ENCODE measurements around the gene FBN2. TPM values are rescaled to one million over a fixed set of nuclear protein-coding genes. Genes with fewer than 3 reads are reported as not detected.

FBN2 gene
- total RNA-seq, 3 donors from 2014 or later (not counting 1 experiment from before 2014, with no cell fraction given): 0.31 to 0.70 (median 0.58) TPM

GRCh38 chr5:128399111-128399510 lies 138.9 kb downstream of the FBN2 start:
- Histone ChIP-seq H3K36me3 (ENCODE audit: control insufficient read depth, insufficient read depth, low read length) (no peaks in the 10 kb centered on the region), H3K27ac (ENCODE audit: low read length) (no peak overlapping the region), H3K4me1 (ENCODE audit: control insufficient read depth, insufficient read depth, low read length) (no peaks in the 10 kb centered on the region), H3K27me3 (ENCODE audit: control insufficient read depth, insufficient read depth, low read length) (no peaks in the 10 kb centered on the region), H3K4me3 (ENCODE audit: low read length) (no peak overlapping the region), H3K9me3 (ENCODE audit: control insufficient read depth, insufficient read depth, low read length) (no peaks in the 10 kb centered on the region)
- DNase-seq (no peak), ATAC-seq (no peak)
- intact Hi-C loops (cut with micrococcal nuclease): no loop called here
- H3K9me3 Mint-ChIP-seq: peaks cover 11 to 14% of the 10 kb centered on the region in 2 donors
- TF ChIP-seq CTCF (IDR thresholded peaks at IDR 0.05): no peak
- H3K27ac Mint-ChIP-seq: no peak overlapping the region
- H3K36me3 Mint-ChIP-seq: no peaks in the 10 kb centered on the region
- H3K4me1 Mint-ChIP-seq: no peaks in the 10 kb centered on the region
- 100% methylated on average over 1 of the region's 1 CpG for WGBS (ENCODE audit: insufficient coverage)
- no peak overlapping the region for H3K4me3 Mint-ChIP-seq
- no peaks in the 10 kb centered on the region for H3K27me3 Mint-ChIP-seq (ENCODE audit: low read depth in 2 of 2)

DNA sequence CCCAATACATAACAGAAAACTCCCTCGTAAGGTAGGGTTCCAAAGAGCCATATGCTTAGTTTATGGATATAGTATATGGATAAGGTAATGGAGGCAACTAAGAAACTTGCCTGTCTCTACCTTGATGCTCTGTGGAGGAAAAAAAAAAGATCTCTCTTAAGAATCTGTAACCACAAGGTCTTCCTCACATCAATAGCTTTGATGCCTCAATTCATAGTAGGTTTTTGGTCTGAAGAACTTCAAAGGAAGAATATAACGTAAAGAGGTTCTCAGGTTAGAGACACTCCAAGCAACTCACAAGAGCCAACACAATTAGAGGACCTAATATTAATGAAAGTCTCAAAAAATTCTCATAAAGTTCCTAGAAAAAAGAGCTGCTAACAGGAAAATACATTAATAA lies 140.2 kb downstream of the FBN2 start:
- Histone ChIP-seq H3K27me3 (ENCODE audit: control insufficient read depth, insufficient read depth, low read length) (no peaks in the 10 kb centered on the region), H3K27ac (ENCODE audit: low read length) (no peak overlapping the region), H3K4me3 (ENCODE audit: low read length) (no peak overlapping the region), H3K9me3 (ENCODE audit: control insufficient read depth, insufficient read depth, low read length) (no peaks in the 10 kb centered on the region), H3K36me3 (ENCODE audit: control insufficient read depth, insufficient read depth, low read length) (no peaks in the 10 kb centered on the region), H3K4me1 (ENCODE audit: control insufficient read depth, insufficient read depth, low read length) (no peaks in the 10 kb centered on the region)
- H3K27ac Mint-ChIP-seq: no peak overlapping the region
- intact Hi-C loops (cut with micrococcal nuclease): no loop called here
- no peaks in the 10 kb centered on the region for H3K4me1 Mint-ChIP-seq
- no peak overlapping the region for H3K4me3 Mint-ChIP-seq
- ATAC-seq: no peak
- H3K27me3 Mint-ChIP-seq (ENCODE audit: low read depth in 2 of 2): no peaks in the 10 kb centered on the region
- WGBS (ENCODE audit: insufficient coverage): no CpG with 5 or more reads among the region's 2 CpGs
- no peaks in the 10 kb centered on the region for H3K36me3 Mint-ChIP-seq
- no peak for DNase-seq
- H3K9me3 Mint-ChIP-seq: peaks cover 11 to 14% of the 10 kb centered on the region in 2 donors
- no peak for TF ChIP-seq CTCF (IDR thresholded peaks at IDR 0.05)

DNA sequence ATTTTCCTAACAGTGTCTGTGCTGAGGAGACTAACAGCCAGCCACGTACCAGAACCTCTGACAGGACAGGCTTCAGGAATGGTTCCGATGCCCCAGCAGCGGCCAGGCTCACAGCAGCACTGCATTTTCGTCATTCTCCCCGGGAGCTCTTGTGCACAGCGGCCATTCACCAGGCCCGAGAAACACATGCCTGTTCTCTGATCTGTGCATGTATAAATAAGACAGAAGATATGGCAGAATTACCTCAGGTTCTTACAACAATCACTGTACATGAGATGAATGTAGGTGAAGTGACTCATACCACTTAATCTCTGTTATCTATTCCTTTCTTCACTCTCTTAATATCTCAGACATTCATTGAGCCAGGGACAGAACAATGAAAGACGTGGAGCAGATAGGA lies 143.0 kb downstream of the FBN2 start:
- Histone ChIP-seq H3K27me3 (ENCODE audit: control insufficient read depth, insufficient read depth, low read length) (no peaks in the 10 kb centered on the region), H3K9me3 (ENCODE audit: control insufficient read depth, insufficient read depth, low read length) (no peaks in the 10 kb centered on the region), H3K4me1 (ENCODE audit: control insufficient read depth, insufficient read depth, low read length) (no peaks in the 10 kb centered on the region), H3K4me3 (ENCODE audit: low read length) (no peak overlapping the region), H3K36me3 (ENCODE audit: control insufficient read depth, insufficient read depth, low read length) (no peaks in the 10 kb centered on the region), H3K27ac (ENCODE audit: low read length) (no peak overlapping the region)
- 90% methylated on average over 8 of the region's 8 CpGs for WGBS (ENCODE audit: insufficient coverage)
- intact Hi-C loops (cut with micrococcal nuclease): no loop called here
- Mint-ChIP-seq H3K4me1 (no peaks in the 10 kb centered on the region), H3K9me3 (peaks cover 10 to 14% of the 10 kb centered on the region in 2 donors), H3K27me3 (ENCODE audit: low read depth in 2 of 2) (no peaks in the 10 kb centered on the region), H3K4me3 (no peak overlapping the region), H3K27ac (no peak overlapping the region), H3K36me3 (no peaks in the 10 kb centered on the region)
- no peak for ATAC-seq
- TF ChIP-seq CTCF (IDR thresholded peaks at IDR 0.05): no peak
- no peak for DNase-seq

DNA sequence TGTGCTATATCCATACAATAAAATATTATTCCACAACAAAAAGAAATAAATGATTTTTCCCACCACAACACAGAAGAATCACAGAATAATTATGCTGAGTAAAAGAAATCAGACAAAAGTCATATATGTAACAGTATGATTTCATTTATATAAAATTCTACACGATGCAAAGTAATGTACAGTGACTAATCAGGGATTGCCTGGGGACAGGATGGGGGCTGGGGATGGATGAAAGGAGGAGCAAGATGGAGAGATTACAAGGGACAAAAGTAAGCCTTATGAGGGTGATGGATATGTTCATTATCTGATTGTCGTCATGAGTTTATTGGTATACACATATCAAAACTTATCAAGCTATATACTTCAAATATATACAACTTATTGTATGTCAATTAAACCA lies 154.0 kb downstream of the FBN2 start:
- H3K36me3 Mint-ChIP-seq: no peaks in the 10 kb centered on the region
- no peak overlapping the region for H3K4me3 ChIP-seq (ENCODE audit: low read length)
- H3K27me3 ChIP-seq (ENCODE audit: control insufficient read depth, insufficient read depth, low read length): no peaks in the 10 kb centered on the region
- H3K36me3 ChIP-seq (ENCODE audit: control insufficient read depth, insufficient read depth, low read length): no peaks in the 10 kb centered on the region
- DNase-seq (no peak), ATAC-seq (no peak)
- H3K27ac ChIP-seq (ENCODE audit: low read length): no peak overlapping the region
- TF ChIP-seq CTCF (IDR thresholded peaks at IDR 0.05): no peak
- no peaks in the 10 kb centered on the region for H3K27me3 Mint-ChIP-seq (ENCODE audit: low read depth in 2 of 2)
- intact Hi-C loops (cut with micrococcal nuclease): no loop called here
- H3K4me1 ChIP-seq (ENCODE audit: control insufficient read depth, insufficient read depth, low read length): no peaks in the 10 kb centered on the region
- H3K9me3 Mint-ChIP-seq: peaks cover 8% of the 10 kb centered on the region in 2 donors
- 88% methylated on average over 1 of the region's 2 CpGs for WGBS (ENCODE audit: insufficient coverage)
- no peak overlapping the region for H3K27ac Mint-ChIP-seq
- no peaks in the 10 kb centered on the region for H3K9me3 ChIP-seq (ENCODE audit: control insufficient read depth, insufficient read depth, low read length)
- H3K4me1 Mint-ChIP-seq: no peaks in the 10 kb centered on the region
- H3K4me3 Mint-ChIP-seq: no peak overlapping the region
